IMR-90 (cell line): ENCODE measurements around the gene RGL1. TPM values are rescaled to one million over a fixed set of nuclear protein-coding genes. Genes with fewer than 3 reads are reported as not detected.

Experiments used
- ATAC-seq: fragments of 200-7000 bp; cut with Tn5 transposase; 2 replicates; pipeline ENCODE4 v1.9.1; 2020; ENCODE audit warnings: low read depth, mild to moderate bottlenecking, moderate library complexity
- BruUV-seq: library from RNA; stranded (reverse); fragments of 400-500 nt; replicated peaks from 2 replicates; lab custom pipeline; 2021; lab: Mats Ljungman, UMichigan
- CTCF ChIA-PET: fragments of 300-600 bp; formaldehyde crosslinking; extraction: SDS; loops from one replicate; lab custom pipeline; 2021; ENCODE audit warnings: antibody characterized with exemption; lab: Yijun Ruan, JAX
- POLR2A ChIA-PET: fragments of 300-600 bp; sonication (Branson Sonifier 250); formaldehyde crosslinking; loops from one replicate; lab custom pipeline; 2022; ENCODE audit warnings: antibody characterized with exemption; ENCODE audit not compliant: unreplicated experiment; lab: Charles Lee
- DNase-seq: peaks from one replicate; pipeline ENCODE4 v3.0.0; 2013
- H2AFZ ChIP-seq: replicated peaks from 2 replicates; pipeline ENCODE3; 2013; ENCODE audit warnings: low read length, mild to moderate bottlenecking; ENCODE audit not compliant: poor library complexity
- H2AK5ac ChIP-seq: 2 replicates; pipeline ENCODE4 v1.6.1; 2013; ENCODE audit warnings: low read depth, low read length, inconsistent platforms
- H2AK9ac ChIP-seq: replicated peaks from 2 replicates; pipeline ENCODE3; 2013; ENCODE audit warnings: mild to moderate bottlenecking, low read depth, low read length, moderate library complexity; ENCODE audit not compliant: poor library complexity
- H2BK120ac ChIP-seq: 2 replicates; pipeline ENCODE4 v1.6.1; 2013; ENCODE audit warnings: low read depth, low read length, inconsistent platforms
- H2BK15ac ChIP-seq: 3 replicates; pipeline ENCODE4 v1.6.1; 2013; ENCODE audit warnings: low read depth, low read length, inconsistent platforms
- H2BK20ac ChIP-seq: 2 replicates; pipeline ENCODE4 v1.6.1; 2013; ENCODE audit warnings: low read depth, mild to moderate bottlenecking, inconsistent platforms, low read length, moderate library complexity
- H2BK5ac ChIP-seq: 2 replicates; pipeline ENCODE4 v1.6.1; 2013; ENCODE audit warnings: mild to moderate bottlenecking, low read depth, low read length, inconsistent platforms; ENCODE audit not compliant: poor library complexity, severe bottlenecking
- H3K14ac ChIP-seq: replicated peaks from 2 replicates; pipeline ENCODE4 v1.6.1; 2013; ENCODE audit warnings: low read depth, low read length, inconsistent platforms
- H3K18ac ChIP-seq: 2 replicates; pipeline ENCODE4 v1.6.1; 2013; ENCODE audit warnings: low read depth, low read length, control low read depth
- H3K23ac ChIP-seq: 2 replicates; pipeline ENCODE4 v1.6.1; 2013; ENCODE audit warnings: low read depth, low read length, inconsistent platforms
- H3K27ac ChIP-seq: 2 replicates; pipeline ENCODE4 v1.5.1; 2013; ENCODE audit warnings: mild to moderate bottlenecking, control low read depth, low read length; ENCODE audit not compliant: insufficient read depth
- H3K27me3 ChIP-seq: 2 replicates; pipeline ENCODE4 v1.6.1; 2013; ENCODE audit warnings: low read length; ENCODE audit not compliant: control insufficient read depth, insufficient read depth
- H3K36me3 ChIP-seq: 2 replicates; pipeline ENCODE4 v1.6.1; 2013; ENCODE audit warnings: low read length, mixed read lengths; ENCODE audit not compliant: control insufficient read depth, insufficient read depth
- H3K4ac ChIP-seq: 2 replicates; pipeline ENCODE4 v1.6.1; 2013; ENCODE audit warnings: low read depth, low read length, inconsistent platforms
- H3K4me1 ChIP-seq: 2 replicates; pipeline ENCODE4 v1.6.1; 2013; ENCODE audit warnings: low read length, mixed read lengths; ENCODE audit not compliant: control insufficient read depth, insufficient read depth
- H3K4me2 ChIP-seq: 2 replicates; pipeline ENCODE4 v1.6.1; 2013; ENCODE audit warnings: low read depth, mild to moderate bottlenecking, control low read depth, low read length, moderate library complexity
- H3K4me3 ChIP-seq: 2 replicates; pipeline ENCODE4 v1.5.1; 2013; ENCODE audit warnings: low read depth, mild to moderate bottlenecking, control low read depth, low read length, moderate library complexity; ENCODE audit not compliant: insufficient read depth
- H3K56ac ChIP-seq: 2 replicates; pipeline ENCODE4 v1.6.1; 2013; ENCODE audit warnings: low read length, inconsistent platforms; ENCODE audit not compliant: insufficient read depth; ENCODE audit errors: extremely low read depth
- H3K79me1 ChIP-seq, 2 experiments: 2 replicates each; pipeline ENCODE4 v1.6.1; 2013; ENCODE audit warnings: low read length in 2 of 2, inconsistent platforms in 1 of 2, low read depth in 1 of 2
- H3K9ac ChIP-seq: 2 replicates; pipeline ENCODE4 v1.6.1; 2013; ENCODE audit warnings: low read depth, low read length, control low read depth
- H3K9me1 ChIP-seq: 2 replicates; pipeline ENCODE4 v1.6.1; 2013; ENCODE audit warnings: low read length, inconsistent platforms; ENCODE audit not compliant: insufficient read depth
- H3K9me3 ChIP-seq: 2 replicates; pipeline ENCODE4 v1.6.1; 2013; ENCODE audit warnings: low read length; ENCODE audit not compliant: control insufficient read depth, insufficient read depth
- H4K20me1 ChIP-seq: 2 replicates; pipeline ENCODE4 v1.6.1; 2013; ENCODE audit warnings: low read length, inconsistent platforms; ENCODE audit not compliant: insufficient read depth
- H4K5ac ChIP-seq: 2 replicates; pipeline ENCODE4 v1.6.1; 2013; ENCODE audit warnings: mild to moderate bottlenecking, low read depth, low read length, control low read depth
- H4K8ac ChIP-seq, 2 experiments: 2 replicates each; pipeline ENCODE4 v1.6.1; 2013; ENCODE audit warnings: low read depth in 2 of 2, low read length in 2 of 2, control low read depth in 1 of 2, inconsistent platforms in 1 of 2
- H4K91ac ChIP-seq: 2 replicates; pipeline ENCODE4 v1.6.1; 2013; ENCODE audit warnings: low read depth, low read length, inconsistent platforms; ENCODE audit not compliant: insufficient read depth
- BHLHE40 ChIP-seq: fragments of 150-350 bp; IDR thresholded peaks from 2 replicates; pipeline ENCODE4 v1.6.1; 2016; ENCODE audit warnings: mild to moderate bottlenecking, low read depth, low read length
- MAFK ChIP-seq: IDR thresholded peaks from 2 replicates; pipeline ENCODE4 v1.6.1; 2012; ENCODE audit warnings: low read depth, low read length, improper control_type of control experiment
- NFE2L2 ChIP-seq: fragments of 150-350 bp; IDR thresholded peaks from 2 replicates; pipeline ENCODE4 v1.6.1; 2016; ENCODE audit warnings: low read depth, mild to moderate bottlenecking, low read length
- RFX5 ChIP-seq: IDR thresholded peaks from 2 replicates; pipeline ENCODE4 v1.8.0; 2012; ENCODE audit warnings: low read depth, mild to moderate bottlenecking, low read length, moderate library complexity
- dilution Hi-C: fragments of 300-500 bp; cut with HindIII; formaldehyde crosslinking; loops from one replicate; pipeline ENCODE4 v1.14.3; 2018; ENCODE audit warnings: low sequenced_read_pairs; ENCODE audit not compliant: unreplicated experiment
- in situ Hi-C: fragments of 300-500 bp; cut with MboI; formaldehyde crosslinking; loops from 3 replicates; pipeline ENCODE4 v1.14.3; 2019; ENCODE audit warnings: low sequenced_read_pairs, inconsistent platforms, mixed read lengths
- intact Hi-C: fragments of 100-400 bp; cut with micrococcal nuclease; formaldehyde crosslinking; loops from 2 replicates; pipeline ENCODE4 v1.10.0; 2022
- polyA plus RNA-seq, 3 experiments: library from polyadenylated mRNA; depleted of rRNA; stranded (reverse); fragments of >200 nt; gene quantifications; 2 replicates each; pipeline ENCODE4 v1.2.3, GENCODE V29; 2012; ENCODE audit warnings: low replicate concordance in 1 of 3
- total RNA-seq: library from RNA; depleted of rRNA; stranded (reverse); fragments of >200 nt; gene quantifications from 2 replicates; pipeline ENCODE4 v1.2.3, GENCODE V29; 2012

The RGL1 gene
- total and polyA plus RNA-seq, 2 of the 4 experiments (the other 2 are of a cell fraction): 4.7 to 7.5 TPM

GRCh38 chr1:183769956-183770815, 34.7 kb upstream of the RGL1 start (continued):
- TF ChIP-seq NFE2L2: no peak

GRCh38 chr1:183770816-183771128, 34.1 kb upstream of the RGL1 start:
- H3K9me3 ChIP-seq: peaks cover 2% of the 10 kb centered on the region
- H2BK5ac ChIP-seq: no peak overlapping the region
- H2BK120ac ChIP-seq: no peak overlapping the region
- H2BK15ac ChIP-seq: no peak overlapping the region
- no peaks in the 10 kb centered on the region for H3K36me3 ChIP-seq
- H3K9me1 ChIP-seq: no peaks in the 10 kb centered on the region
- no peak overlapping the region for H2AK9ac ChIP-seq
- BruUV-seq: no TSS peak
- no peak overlapping the region for H2AFZ ChIP-seq
- H4K20me1 ChIP-seq: no peaks in the 10 kb centered on the region
- H2BK20ac ChIP-seq: no peak overlapping the region
- H3K27me3 ChIP-seq: no peaks in the 10 kb centered on the region
- H3K27ac ChIP-seq: no peak overlapping the region
- in situ Hi-C loops: no loop called here
- H4K8ac ChIP-seq: no peak overlapping the region
- no peak for DNase-seq
- no peak overlapping the region for H3K9ac ChIP-seq
- H3K4ac ChIP-seq: no peak overlapping the region
- no peak overlapping the region for H3K23ac ChIP-seq
- ChIA-PET POLR2A (no interaction called here), CTCF (no interaction called here)
- no peak overlapping the region for H4K5ac ChIP-seq
- TF ChIP-seq MAFK (no peak), RFX5 (no peak), BHLHE40 (no peak)
- no peak overlapping the region for H2AK5ac ChIP-seq
- H3K4me1 ChIP-seq: no peaks in the 10 kb centered on the region
- ATAC-seq: no peak
- no peak overlapping the region for H4K91ac ChIP-seq
- no peak overlapping the region for H3K4me2 ChIP-seq
- H3K56ac ChIP-seq: no peak overlapping the region
- H3K4me3 ChIP-seq: no peak overlapping the region
- dilution Hi-C loops: no loop called here
- H3K79me1 ChIP-seq: no peaks in the 10 kb centered on the region
- intact Hi-C loops: no loop called here
- no peak overlapping the region for H3K14ac ChIP-seq
- H3K18ac ChIP-seq: no peak overlapping the region
